Endothelial cell of umbilical vein (primary cell): ENCODE measurements around the gene DUOXA1. TPM values are rescaled to one million over a fixed set of nuclear protein-coding genes. Genes with fewer than 3 reads are reported as not detected.

Source experiments
- BruUV-seq: library from RNA; stranded (reverse); fragments of 400-500 nt; replicated peaks from 2 replicates; lab custom pipeline; 2021; lab: Mats Ljungman, UMichigan
- CTCF ChIA-PET: fragments of 300-600, 350-600 bp; sonication (Branson Sonifier 250); formaldehyde crosslinking; loops from one replicate; lab custom pipeline; 2021; ENCODE audit warnings: antibody characterized with exemption, inconsistent platforms; lab: Charles Lee
- POLR2A ChIA-PET: fragments of 300-600, 350-600 bp; sonication (Branson Sonifier 250); formaldehyde crosslinking; loops from one replicate; lab custom pipeline; 2021; ENCODE audit warnings: antibody characterized with exemption, inconsistent platforms; lab: Charles Lee
- DNase-seq: peaks from one replicate; pipeline ENCODE4 v3.0.0-alpha.2; 2011; ENCODE audit warnings: low read depth, low spot score
- FAIRE-seq: peaks from 2 replicates; lab custom pipeline; 2011; peaks lifted over from hg19 to GRCh38; lab: Jason Lieb, UNC
- H2AFZ ChIP-seq: 2 replicates; pipeline ENCODE4 v1.6.0; 2012; ENCODE audit warnings: low read depth, low read length, control low read depth, inconsistent platforms
- H3K27ac ChIP-seq: 2 replicates; pipeline ENCODE4 v1.5.1; 2011; ENCODE audit warnings: low read depth, mild to moderate bottlenecking, control low read depth, low read length, moderate library complexity; ENCODE audit not compliant: insufficient read depth
- H3K27me3 ChIP-seq, 2 experiments: 2 replicates each; pipeline versions ENCODE4 v1.6.0 to v1.6.1; 2011; ENCODE audit warnings: low read length in 2 of 2, mixed read lengths in 1 of 2; ENCODE audit not compliant: control insufficient read depth in 2 of 2, insufficient read depth in 2 of 2
- H3K36me3 ChIP-seq, 2 experiments: 2 replicates in 1 of 2; 3 replicates in 1 of 2; pipeline ENCODE4 v1.5.1; 2011; ENCODE audit warnings: low read length in 2 of 2, mild to moderate bottlenecking in 1 of 2, moderate library complexity in 1 of 2; ENCODE audit not compliant: control insufficient read depth in 2 of 2, insufficient read depth in 2 of 2; ENCODE audit errors: extremely low read depth in 1 of 2
- H3K4me1 ChIP-seq: 3 replicates; pipeline ENCODE4 v1.5.1; 2011; ENCODE audit warnings: mild to moderate bottlenecking, low read length; ENCODE audit not compliant: control insufficient read depth, insufficient read depth; ENCODE audit errors: extremely low read depth
- H3K4me2 ChIP-seq: 2 replicates; pipeline ENCODE4 v1.6.1; 2011; ENCODE audit warnings: low read length, control low read depth, mixed read lengths; ENCODE audit not compliant: insufficient read depth
- H3K4me3 ChIP-seq, 3 experiments: fragments of 200-600 bp in 1 of 3; sonication (generic), shearing (Covaris generic) in 1 of 3; replicated peaks in 1 of 3; 2 replicates each; pipeline ENCODE4 v1.5.1; 2011 to 2016; ENCODE audit warnings: control low read depth in 3 of 3, low read length in 3 of 3, mild to moderate bottlenecking in 2 of 3, inconsistent platforms in 1 of 3, low read depth in 1 of 3, moderate library complexity in 1 of 3; ENCODE audit not compliant: insufficient read depth in 1 of 3
- H3K79me2 ChIP-seq: 2 replicates; pipeline ENCODE4 v1.6.0; 2012; ENCODE audit warnings: low read length, inconsistent platforms; ENCODE audit not compliant: control insufficient read depth, insufficient read depth
- H3K9ac ChIP-seq: replicated peaks from 2 replicates; pipeline ENCODE3; 2011; ENCODE audit warnings: low read length, control low read depth; ENCODE audit not compliant: insufficient read depth; ENCODE audit errors: extremely low read depth
- H3K9me1 ChIP-seq: replicated peaks from 3 replicates; pipeline ENCODE4 v1.6.0; 2011; ENCODE audit warnings: mild to moderate bottlenecking, low read length; ENCODE audit not compliant: control insufficient read depth, insufficient read depth; ENCODE audit errors: extremely low read depth
- H3K9me3 ChIP-seq: replicated peaks from 2 replicates; pipeline ENCODE4 v1.5.1; 2012; ENCODE audit warnings: low read length, inconsistent platforms; ENCODE audit not compliant: control insufficient read depth, insufficient read depth
- H4K20me1 ChIP-seq: replicated peaks from 2 replicates; pipeline ENCODE3; 2011; ENCODE audit warnings: mild to moderate bottlenecking, low read length; ENCODE audit not compliant: control insufficient read depth, insufficient read depth; ENCODE audit errors: extremely low read depth
- CTCF ChIP-seq, 2 donors: IDR thresholded peaks; 1 replicate in 1 of 2; 2 replicates in 1 of 2; pipeline ENCODE4 v1.5.1; 2011; ENCODE audit warnings: low read length in 2 of 2, mild to moderate bottlenecking in 2 of 2, moderate library complexity in 2 of 2, control low read depth in 1 of 2, inconsistent platforms in 1 of 2, low read depth in 1 of 2; ENCODE audit not compliant: insufficient read depth in 1 of 2; ENCODE audit errors: extremely low read depth in 1 of 2
- EZH2 ChIP-seq: IDR thresholded peaks from 2 replicates; pipeline ENCODE4 v1.6.1; 2012; ENCODE audit warnings: borderline replicate concordance, low read depth, mild to moderate bottlenecking, moderate library complexity, low read length, inconsistent platforms; ENCODE audit not compliant: severe bottlenecking
- FOS ChIP-seq: IDR thresholded peaks from 2 replicates; pipeline ENCODE4 v1.6.1; 2011; ENCODE audit warnings: mild to moderate bottlenecking, low read length, moderate library complexity, borderline replicate concordance; ENCODE audit not compliant: insufficient read depth
- GATA2 ChIP-seq: IDR thresholded peaks from 2 replicates; pipeline ENCODE4 v1.7.0; 2011; ENCODE audit warnings: low read depth, mild to moderate bottlenecking, moderate library complexity, mixed read lengths, low read length; ENCODE audit not compliant: insufficient read length, insufficient read depth
- JUN ChIP-seq: IDR thresholded peaks from 2 replicates; pipeline ENCODE4 v1.6.1; 2011; ENCODE audit warnings: borderline replicate concordance, low read depth; ENCODE audit not compliant: insufficient read length, insufficient read depth
- MYC ChIP-seq: IDR thresholded peaks from one replicate; pipeline ENCODE4 v1.6.1; 2011; ENCODE audit warnings: mild to moderate bottlenecking, low read depth, low read length
- POLR2A ChIP-seq: IDR thresholded peaks from 2 replicates; pipeline ENCODE4 v1.6.1; 2012; ENCODE audit warnings: low read depth, mild to moderate bottlenecking, control low read depth, low read length
- POLR2AphosphoS5 ChIP-seq: IDR thresholded peaks from 2 replicates; pipeline ENCODE4 v1.6.1; 2012; ENCODE audit warnings: low read depth, mild to moderate bottlenecking, control low read depth, low read length, moderate library complexity; ENCODE audit not compliant: insufficient read depth
- dilution Hi-C: fragments of 300-500 bp; cut with MboI; formaldehyde crosslinking; loops from one replicate; pipeline ENCODE4 v1.15.0; 2019; ENCODE audit warnings: low sequenced_read_pairs; ENCODE audit not compliant: extremely low pct_ligation_motif_present
- intact Hi-C: fragments of 100-400 bp; cut with micrococcal nuclease; formaldehyde crosslinking; loops from one replicate; pipeline ENCODE4 v1.10.0; 2022
- polyA plus RNA-seq, 4 experiments: library from polyadenylated mRNA; depleted of rRNA in 3 of 4; stranded (reverse) in 3 of 4; unstranded in 1 of 4; fragments of >200 nt; gene quantifications; 2 replicates each; pipeline versions ENCODE4 v1.2.1 to v1.2.3, GENCODE V29; 2011 to 2012; ENCODE audit warnings: missing spikeins in 1 of 4
- total RNA-seq: library from RNA; stranded (reverse); gene quantifications from 2 replicates; pipeline ENCODE4 v1.2.3, GENCODE V29; 2021
- TF ChIP-seq, protein P1 (sequence below): IDR thresholded peaks from 2 replicates; pipeline ENCODE4 v1.6.1; 2011; ENCODE audit not compliant: insufficient read depth, insufficient read length

The DUOXA1 gene
- total and polyA plus RNA-seq, 2 donors (not counting 3 experiments of a cell fraction or from before 2014, with no cell fraction given), result 0.07 TPM; not detected in 1

GRCh38 chr15:45150481-45150880 is 20.8 kb upstream of the DUOXA1 start:
- H3K4me3 ChIP-seq, result no peak overlapping the region
- DNase-seq (no peak), FAIRE-seq (no peak)
- H3K4me1 ChIP-seq, result no peaks in the 10 kb centered on the region
- TF ChIP-seq POLR2A (no peak), MYC (no peak), GATA2 (no peak), CTCF (IDR thresholded peaks at IDR 0.05; ENCODE audit: extremely low read depth in 1 of 2, insufficient read depth in 1 of 2, low read depth in 1 of 2, low read length in 2 of 2) (no peak), EZH2 (no peak), POLR2AphosphoS5 (no peak), JUN (no peak), FOS (no peak)
- TF ChIP-seq, protein P1, sequence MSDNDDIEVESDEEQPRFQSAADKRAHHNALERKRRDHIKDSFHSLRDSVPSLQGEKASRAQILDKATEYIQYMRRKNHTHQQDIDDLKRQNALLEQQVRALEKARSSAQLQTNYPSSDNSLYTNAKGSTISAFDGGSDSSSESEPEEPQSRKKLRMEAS, result no peak
- BruUV-seq, result no TSS peak
- no peaks in the 10 kb centered on the region for H4K20me1 ChIP-seq
- no peak overlapping the region for H3K4me2 ChIP-seq
- no peaks in the 10 kb centered on the region for H3K27me3 ChIP-seq
- ChIA-PET CTCF (interaction anchor here (1.6 to 1.8 kb wide), 2 partner anchors 13 to 32 kb away, joined by 6 to 8 read pairs; no protein-coding TSS in a partner anchor), POLR2A (no interaction called here)
- H3K27ac ChIP-seq, result no peak overlapping the region
- no peaks in the 10 kb centered on the region for H3K9me1 ChIP-seq
- no peak overlapping the region for H3K9ac ChIP-seq
- H3K36me3 ChIP-seq, result no peaks in the 10 kb centered on the region
- dilution Hi-C loops, result no loop called here
- intact Hi-C loops, result no loop called here
- H3K9me3 ChIP-seq, result no peaks in the 10 kb centered on the region
- H3K79me2 ChIP-seq, result no peaks in the 10 kb centered on the region
- no peak overlapping the region for H2AFZ ChIP-seq
